HEK293 (cell line): ENCODE data around the gene RRAS.
A peak's percentile ranks its signal among the peaks of the same experiment; 100 is the strongest.

Experiments used
- CTCF ChIA-PET: fragments of 350-600 bp; formaldehyde crosslinking; extraction: SDS; loops from one replicate; lab custom pipeline; 2021; ENCODE audit warnings: antibody characterized with exemption; lab: Yijun Ruan, JAX
- POLR2A ChIA-PET: fragments of 300-600 bp; formaldehyde crosslinking; extraction: SDS; loops from one replicate; lab custom pipeline; 2020; ENCODE audit warnings: antibody characterized with exemption, inconsistent platforms; lab: Yijun Ruan, JAX
- H3K27ac ChIP-seq: fragments of 200-500 bp; sonication (Bioruptor generic); 2 replicates; pipeline ENCODE4 v1.5.1; 2014; ENCODE audit warnings: low read depth, low read length, control low read depth, inconsistent platforms; ENCODE audit errors: extremely low read depth
- H3K36me3 ChIP-seq, 2 experiments: fragments of 200-500 bp in 1 of 2; sonication (Bioruptor generic) in 1 of 2; 1 replicate in 1 of 2; 2 replicates in 1 of 2; pipeline ENCODE4 v1.5.1; 2014 to 2017; ENCODE audit warnings: inconsistent platforms in 2 of 2, low read length in 2 of 2; ENCODE audit not compliant: control insufficient read depth in 2 of 2, insufficient read depth in 1 of 2
- H3K4me1 ChIP-seq: fragments of 200-500 bp; sonication (Bioruptor generic); 2 replicates; pipeline ENCODE4 v1.5.1; 2014; ENCODE audit warnings: mild to moderate bottlenecking, low read length, inconsistent platforms; ENCODE audit not compliant: control insufficient read depth, insufficient read depth
- H3K4me3 ChIP-seq: 2 replicates; pipeline ENCODE4 v1.5.1; 2011; ENCODE audit warnings: low read depth, mild to moderate bottlenecking, control low read depth, low read length, moderate library complexity
- H3K9me3 ChIP-seq: fragments of 200-500 bp; sonication (Bioruptor generic); 2 replicates; pipeline ENCODE4 v1.5.1; 2014; ENCODE audit warnings: low read depth, low read length, inconsistent platforms; ENCODE audit not compliant: control insufficient read depth, insufficient read depth
- BCL11B ChIP-seq: fragments of 450-650 bp; formaldehyde crosslinking; IDR thresholded peaks from 2 replicates; pipeline ENCODE4 v1.5.1; 2016; ENCODE audit warnings: low read depth, missing biosample characterization, missing genetic modification characterization
- EGR2 ChIP-seq: fragments of 450-650 bp; formaldehyde crosslinking; IDR thresholded peaks from 2 replicates; pipeline ENCODE4 v1.5.1; 2016; ENCODE audit warnings: low read depth, missing biosample characterization, missing genetic modification characterization
- GLI4 ChIP-seq: fragments of 450-650 bp; formaldehyde crosslinking; IDR thresholded peaks from 2 replicates; pipeline ENCODE4 v1.5.1; 2016; ENCODE audit warnings: missing biosample characterization, missing genetic modification characterization
- GLIS2 ChIP-seq: fragments of 450-650 bp; formaldehyde crosslinking; IDR thresholded peaks from 2 replicates; pipeline ENCODE4 v1.5.1; 2016; ENCODE audit warnings: missing biosample characterization, missing genetic modification characterization
- INSM2 ChIP-seq: fragments of 450-650 bp; formaldehyde crosslinking; IDR thresholded peaks from 2 replicates; pipeline ENCODE4 v1.5.1; 2016; ENCODE audit warnings: missing biosample characterization, missing genetic modification characterization
- MYNN ChIP-seq: fragments of 450-650 bp; formaldehyde crosslinking; IDR thresholded peaks from 2 replicates; pipeline ENCODE4 v1.5.1; 2016; ENCODE audit warnings: missing biosample characterization, missing genetic modification characterization, borderline replicate concordance
- OSR2 ChIP-seq: fragments of 450-650 bp; formaldehyde crosslinking; IDR thresholded peaks from 2 replicates; pipeline ENCODE4 v1.5.1; 2016; ENCODE audit warnings: missing biosample characterization, missing genetic modification characterization
- PATZ1 ChIP-seq: fragments of 450-650 bp; formaldehyde crosslinking; IDR thresholded peaks from 2 replicates; pipeline ENCODE4 v1.5.1; 2016; ENCODE audit warnings: missing biosample characterization, missing genetic modification characterization
- REPIN1 ChIP-seq: fragments of 450-650 bp; formaldehyde crosslinking; IDR thresholded peaks from 2 replicates; pipeline ENCODE4 v1.5.1; 2017; ENCODE audit warnings: missing biosample characterization, missing genetic modification characterization, low read depth
- ZFHX2 ChIP-seq: fragments of 450-650 bp; formaldehyde crosslinking; conservative IDR thresholded peaks from 2 replicates; pipeline ENCODE4 v1.5.1; 2016; ENCODE audit warnings: missing biosample characterization, missing genetic modification characterization
- ZIC2 ChIP-seq: fragments of 450-650 bp; formaldehyde crosslinking; IDR thresholded peaks from 2 replicates; pipeline ENCODE4 v1.5.1; 2016; ENCODE audit warnings: missing biosample characterization, missing genetic modification characterization
- ZNF10 ChIP-seq: fragments of 450-650 bp; formaldehyde crosslinking; IDR thresholded peaks from 2 replicates; pipeline ENCODE4 v1.5.1; 2017; ENCODE audit warnings: missing biosample characterization, missing genetic modification characterization
- ZNF121 ChIP-seq: fragments of 450-650 bp; formaldehyde crosslinking; IDR thresholded peaks from 2 replicates; pipeline ENCODE4 v1.5.1; 2016; ENCODE audit warnings: missing biosample characterization, missing genetic modification characterization
- ZNF248 ChIP-seq: fragments of 450-650 bp; formaldehyde crosslinking; IDR thresholded peaks from 2 replicates; pipeline ENCODE4 v1.5.1; 2017; ENCODE audit warnings: missing biosample characterization, missing genetic modification characterization
- ZNF335 ChIP-seq: fragments of 450-650 bp; formaldehyde crosslinking; conservative IDR thresholded peaks from 2 replicates; pipeline ENCODE4 v1.5.1; 2016; ENCODE audit warnings: missing biosample characterization, missing genetic modification characterization
- ZNF341 ChIP-seq: fragments of 450-650 bp; formaldehyde crosslinking; IDR thresholded peaks from 2 replicates; pipeline ENCODE4; 2016; ENCODE audit warnings: low read depth, missing biosample characterization, missing genetic modification characterization
- ZNF37A ChIP-seq: fragments of 450-650 bp; IDR thresholded peaks from 2 replicates; pipeline ENCODE4 v1.5.1; 2018; ENCODE audit warnings: missing biosample characterization, missing genetic modification characterization
- ZNF394 ChIP-seq: fragments of 450-650 bp; formaldehyde crosslinking; IDR thresholded peaks from 2 replicates; pipeline ENCODE4 v1.5.1; 2016; ENCODE audit warnings: missing biosample characterization, missing genetic modification characterization, mild to moderate bottlenecking, moderate library complexity, borderline replicate concordance
- ZNF404 ChIP-seq: fragments of 450-650 bp; formaldehyde crosslinking; IDR thresholded peaks from 2 replicates; pipeline ENCODE4 v1.5.1; 2017; ENCODE audit warnings: missing biosample characterization, missing genetic modification characterization
- ZNF426 ChIP-seq: fragments of 450-650 bp; formaldehyde crosslinking; IDR thresholded peaks from 2 replicates; pipeline ENCODE4 v1.5.1; 2017; ENCODE audit warnings: missing biosample characterization, missing genetic modification characterization, mild to moderate bottlenecking, inconsistent platforms, moderate library complexity
- ZNF629 ChIP-seq: fragments of 450-650 bp; formaldehyde crosslinking; IDR thresholded peaks from 2 replicates; pipeline ENCODE4 v1.5.1; 2017; ENCODE audit warnings: missing biosample characterization, missing genetic modification characterization
- ZNF660 ChIP-seq: fragments of 450-650 bp; IDR thresholded peaks from 2 replicates; pipeline ENCODE4 v1.5.1; 2018; ENCODE audit warnings: missing biosample characterization, mild to moderate bottlenecking, missing genetic modification characterization
- TF ChIP-seq, protein P1 (sequence below): fragments of 450-650 bp; formaldehyde crosslinking; IDR thresholded peaks from 2 replicates; pipeline ENCODE4 v1.5.1; 2016; ENCODE audit warnings: missing biosample characterization, missing genetic modification characterization

RRAS gene

DNA sequence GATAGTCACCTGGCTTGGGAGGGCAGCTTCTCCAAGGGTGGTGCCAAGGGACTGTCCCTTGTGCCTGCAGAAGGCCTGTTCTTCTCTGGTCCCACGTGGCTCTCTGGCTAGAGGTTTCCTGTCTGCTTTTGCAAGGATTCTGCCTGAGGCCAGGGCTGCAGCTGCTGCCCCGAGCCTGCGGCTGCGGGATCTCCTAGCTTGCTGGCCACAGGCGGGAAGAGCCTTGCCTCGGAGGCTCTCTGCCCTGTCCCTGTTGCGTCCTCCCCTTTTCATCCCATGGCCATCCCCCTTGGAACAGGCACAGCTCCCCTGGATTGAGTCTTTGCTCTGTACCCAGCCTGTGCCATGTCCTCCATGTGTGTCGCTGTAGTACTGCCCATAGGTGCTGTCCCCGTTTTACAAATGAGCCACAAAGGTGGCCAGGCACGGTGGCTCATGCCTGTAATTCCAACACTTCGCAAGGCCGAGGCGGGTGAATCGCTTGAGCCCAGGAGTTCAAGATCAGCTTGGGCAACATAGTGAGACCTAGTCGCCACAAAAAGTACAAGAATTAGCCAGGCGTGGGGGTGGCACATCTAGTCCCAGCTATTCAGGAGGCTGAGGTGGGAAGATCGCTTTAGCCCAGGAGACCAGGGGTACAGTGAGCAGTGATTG is 16.6 kb upstream of the RRAS start (continued):
- TF ChIP-seq, protein P1, sequence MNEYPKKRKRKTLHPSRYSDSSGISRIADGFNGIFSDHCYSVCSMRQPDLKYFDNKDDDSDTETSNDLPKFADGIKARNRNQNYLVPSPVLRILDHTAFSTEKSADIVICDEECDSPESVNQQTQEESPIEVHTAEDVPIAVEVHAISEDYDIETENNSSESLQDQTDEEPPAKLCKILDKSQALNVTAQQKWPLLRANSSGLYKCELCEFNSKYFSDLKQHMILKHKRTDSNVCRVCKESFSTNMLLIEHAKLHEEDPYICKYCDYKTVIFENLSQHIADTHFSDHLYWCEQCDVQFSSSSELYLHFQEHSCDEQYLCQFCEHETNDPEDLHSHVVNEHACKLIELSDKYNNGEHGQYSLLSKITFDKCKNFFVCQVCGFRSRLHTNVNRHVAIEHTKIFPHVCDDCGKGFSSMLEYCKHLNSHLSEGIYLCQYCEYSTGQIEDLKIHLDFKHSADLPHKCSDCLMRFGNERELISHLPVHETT (tag by site-specific recombination): no peak
- no peak for TF ChIP-seq GLI4 (tag by site-specific recombination)
- TF ChIP-seq REPIN1 (tag by site-specific recombination): no peak
- no peak for TF ChIP-seq ZNF426
- no peak for TF ChIP-seq MYNN (tag by site-specific recombination)
- no peak for TF ChIP-seq ZNF629 (tag by site-specific recombination)

DNA sequence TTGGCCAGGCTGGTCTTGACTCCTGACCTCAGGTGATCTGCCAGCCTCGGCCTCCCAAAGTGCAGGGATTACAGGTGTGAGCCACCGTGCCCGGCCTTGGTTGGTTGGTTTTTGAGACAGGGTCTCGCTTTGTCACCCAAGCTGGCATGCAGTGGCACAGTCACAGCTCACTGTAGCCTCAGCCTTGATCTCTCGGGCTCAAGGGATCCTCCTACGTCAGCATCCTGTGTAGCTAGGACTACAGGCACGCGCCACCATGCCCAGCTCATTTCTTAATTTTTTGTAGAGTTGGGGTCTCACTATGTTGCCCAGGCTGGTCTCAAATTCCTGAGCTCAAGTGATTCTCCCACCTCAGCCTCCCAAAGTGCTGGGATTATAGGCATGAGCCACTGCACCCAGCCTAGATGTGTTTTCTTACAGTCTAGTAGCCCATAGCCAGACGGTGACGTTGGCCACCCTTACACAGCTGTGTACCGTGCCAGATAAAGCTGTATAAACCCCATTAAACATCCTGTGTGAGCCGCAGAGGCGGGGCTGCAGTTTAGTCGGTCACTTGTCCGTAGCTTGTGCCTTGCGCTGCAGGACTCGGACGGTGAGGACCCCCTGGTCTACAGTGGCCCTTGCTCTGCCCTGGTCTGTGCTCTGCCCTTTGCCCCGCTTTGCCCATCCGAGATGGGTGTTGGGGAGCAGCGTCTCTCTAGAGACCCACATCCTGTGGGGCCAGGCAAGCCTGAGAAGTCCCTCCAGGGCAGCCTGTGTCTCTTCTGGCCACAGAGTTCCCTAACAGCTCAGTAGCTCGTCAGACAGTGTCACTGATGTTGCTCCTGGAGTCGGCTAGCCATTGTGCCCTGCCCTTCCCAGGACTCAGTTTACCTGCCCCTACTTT is 15.9 kb upstream of the RRAS start:
- Histone ChIP-seq H3K9me3 (no peaks in the 10 kb centered on the region), H3K27ac (no peak overlapping the region), H3K4me1 (no peaks in the 10 kb centered on the region), H3K36me3 (peaks cover 43 to 95% of the 10 kb centered on the region in 2 experiments), H3K4me3 (no peak overlapping the region)
- ChIA-PET CTCF (interaction anchor here (0.6 to 1.3 kb wide), 3 partner anchors 9 to 149 kb away, joined by 3 to 4 read pairs (median 3); no protein-coding TSS in a partner anchor), POLR2A (interaction anchor here (0.6 to 3.7 kb wide), 7 partner anchors 9 to 542 kb away, joined by 3 to 23 read pairs (median 10); partner anchors contain the start of genes BCL2L12, IRF3, PRR12 and RRAS)
- no peak for TF ChIP-seq ZNF660 (tag by site-specific recombination)
- TF ChIP-seq OSR2: no peak
- peak; percentile 94 for TF ChIP-seq ZNF121 (tag by site-specific recombination)

DNA sequence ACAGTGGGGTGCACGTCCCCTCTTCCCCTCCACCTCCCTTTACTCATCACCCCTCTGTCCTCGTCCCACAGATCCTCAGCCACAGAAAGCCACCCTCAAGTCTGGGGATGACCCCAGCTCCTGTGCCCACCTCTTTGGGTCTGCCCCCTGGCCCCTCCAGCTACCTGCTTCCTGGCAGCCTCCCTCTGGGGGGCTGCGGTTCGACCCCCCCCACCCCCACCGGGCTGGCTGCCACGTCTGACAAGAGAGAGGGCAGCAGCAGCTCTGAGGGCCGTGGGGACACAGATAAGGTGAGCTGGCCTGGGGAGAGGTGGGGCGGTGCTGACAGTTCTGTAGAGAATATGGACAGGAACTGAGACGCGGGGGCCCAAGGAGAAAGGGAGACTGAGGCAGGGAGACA is 14.6 kb upstream of the RRAS start:
- ChIA-PET POLR2A (interaction anchor here (0.6 to 3.7 kb wide), 6 partner anchors 10 to 45 kb away, joined by 3 to 23 read pairs (median 10); partner anchors contain the start of genes BCL2L12, IRF3, RRAS and SCAF1), CTCF (interaction anchor here (1.1 to 1.3 kb wide), 2 partner anchors 12 to 18 kb away, joined by 3 to 4 read pairs; no protein-coding TSS in a partner anchor)
- no peak for TF ChIP-seq BCL11B (tag by site-specific recombination)
- TF ChIP-seq PATZ1 (tag by site-specific recombination): 0 out of 2 replicates have a peak, but pooled peaks have one; percentile 21
- Histone ChIP-seq H3K4me3 (no peak overlapping the region), H3K4me1 (no peaks in the 10 kb centered on the region), H3K36me3 (peaks cover 51 to 94% of the 10 kb centered on the region in 2 experiments), H3K9me3 (no peaks in the 10 kb centered on the region), H3K27ac (no peak overlapping the region)

DNA sequence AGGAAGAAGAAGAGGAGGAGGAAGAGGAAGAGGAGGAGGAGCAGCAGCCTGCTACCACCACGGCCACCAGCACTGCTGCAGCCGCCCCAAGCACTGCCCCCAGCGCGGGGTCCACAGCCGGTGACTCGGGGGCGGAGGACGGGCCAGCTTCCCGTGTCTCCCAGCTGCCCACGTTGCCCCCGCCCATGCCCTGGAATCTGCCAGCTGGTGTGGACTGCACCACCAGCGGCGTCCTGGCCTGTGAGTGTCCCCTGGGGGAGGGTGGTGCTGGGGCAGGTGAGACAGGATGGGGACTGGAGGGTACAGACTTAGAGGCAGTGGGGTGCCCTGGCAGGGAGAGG is 13.5 kb upstream of the RRAS start:
- POLR2A ChIA-PET: interaction anchor here (0.6 to 3.7 kb wide), 4 partner anchors 11 to 147 kb away, joined by 3 to 17 read pairs (median 8); partner anchors contain the start of genes BCL2L12, IRF3, RRAS and SCAF1
- Histone ChIP-seq H3K27ac (no peak overlapping the region), H3K4me1 (no peaks in the 10 kb centered on the region), H3K36me3 (peaks cover 61 to 90% of the 10 kb centered on the region in 2 experiments), H3K4me3 (no peak overlapping the region), H3K9me3 (no peaks in the 10 kb centered on the region)
- CTCF ChIA-PET: interaction anchor here (0.7 kb wide), 1 partner anchor 32 kb away, joined by 3 read pairs; no protein-coding TSS in a partner anchor
- no peak for TF ChIP-seq INSM2
- no peak for TF ChIP-seq ZNF335 (tag by site-specific recombination)
- peak; percentile 57; the same call in 1 of the 2 replicates for TF ChIP-seq GLIS2
- TF ChIP-seq ZIC2: no peak
- TF ChIP-seq ZNF10: no peak
- no peak for TF ChIP-seq ZNF404 (tag by site-specific recombination)
- no peak for TF ChIP-seq ZNF341
- no peak for TF ChIP-seq ZNF394 (tag by site-specific recombination)
- TF ChIP-seq EGR2 (tag by site-specific recombination): peak; percentile 67
- TF ChIP-seq ZNF248 (tag by site-specific recombination): no peak
- no peak for TF ChIP-seq OSR2
- no peak for TF ChIP-seq ZNF37A (tag by site-specific recombination)
- TF ChIP-seq ZFHX2: peak; percentile 55
